Measurements from ENCODE around the gene TMEM178B.

TMEM178B gene

GRCh38 chr7:141262101-141263090 lies 188.5 kb downstream of the TMEM178B start:
- peak; percentile 55 for TF ChIP-seq CTCF (conservative IDR thresholded peaks at IDR 0.05; ENCODE audit: low read depth, low read length)
- DNase-seq (ENCODE audit: low read depth) = no peak
- H3K4me3 ChIP-seq (ENCODE audit: low read length) = no peak overlapping the region

DNA sequence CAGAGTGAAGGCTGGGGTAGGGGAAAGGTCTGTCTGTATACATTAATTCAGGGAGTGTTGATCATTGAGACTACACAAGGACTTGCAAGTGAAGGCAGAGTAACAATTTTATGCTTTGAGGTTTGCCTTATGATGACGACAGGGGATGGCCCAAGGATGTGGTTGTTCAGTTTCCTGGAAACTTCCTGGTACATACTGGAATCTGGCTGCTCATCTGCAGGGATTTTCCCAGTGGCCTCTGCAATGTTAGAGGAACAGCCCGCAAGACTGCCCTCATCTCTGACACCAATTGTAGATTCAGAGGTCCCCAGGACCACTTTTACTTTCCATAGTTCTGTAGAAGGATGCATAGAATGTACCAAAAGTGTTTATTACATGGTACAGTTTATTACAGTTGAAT lies 189.6 kb downstream of the TMEM178B start:
- TF ChIP-seq CTCF (conservative IDR thresholded peaks at IDR 0.05; ENCODE audit: low read depth, low read length) = no peak
- no peak for DNase-seq (ENCODE audit: low read depth)
- no peak overlapping the region for H3K4me3 ChIP-seq (ENCODE audit: low read length)

DNA sequence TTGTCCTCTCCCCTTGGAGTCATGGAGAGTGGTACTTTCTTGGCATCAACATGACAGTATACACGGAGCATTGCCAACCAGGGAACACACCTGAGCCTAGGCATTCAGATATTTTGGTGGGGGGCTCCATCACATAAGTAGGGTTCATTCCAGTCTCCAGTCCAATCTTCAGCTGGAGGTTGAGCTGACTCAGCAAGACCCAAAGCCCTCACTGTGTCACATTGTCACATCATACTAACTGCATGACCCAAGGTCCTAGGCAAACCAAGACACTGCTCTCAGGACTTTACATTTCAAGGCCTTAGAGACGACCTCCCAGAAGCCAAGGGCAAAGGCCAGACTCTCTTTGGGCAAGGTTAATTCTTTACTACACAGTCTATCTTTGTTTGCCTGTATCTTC lies 190.1 kb downstream of the TMEM178B start:
- no peak overlapping the region for H3K4me3 ChIP-seq (ENCODE audit: low read length)
- DNase-seq (ENCODE audit: low read depth) = no peak
- no peak for TF ChIP-seq CTCF (conservative IDR thresholded peaks at IDR 0.05; ENCODE audit: low read depth, low read length)

DNA sequence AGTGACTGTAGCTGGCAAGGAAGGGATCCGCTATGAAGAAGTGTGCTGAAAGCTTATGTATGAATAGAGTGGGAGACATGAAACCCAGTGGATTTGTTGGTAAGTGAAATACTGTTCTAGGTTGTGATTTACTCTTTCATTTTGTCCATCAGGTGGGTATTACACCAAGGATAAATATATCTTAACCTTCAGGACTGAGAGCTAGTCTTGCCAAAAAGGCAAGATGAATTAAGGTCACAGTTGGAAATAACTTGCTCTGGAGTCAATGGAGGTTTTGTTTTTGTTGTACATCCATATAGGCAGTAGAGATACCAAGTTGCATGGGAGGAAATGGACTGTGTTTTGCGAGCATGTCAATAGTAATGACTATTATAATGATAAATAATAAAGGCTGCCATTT lies 190.6 kb downstream of the TMEM178B start:
- no peak overlapping the region for H3K4me3 ChIP-seq (ENCODE audit: low read length)
- TF ChIP-seq CTCF (conservative IDR thresholded peaks at IDR 0.05; ENCODE audit: low read depth, low read length) = no peak
- no peak for DNase-seq (ENCODE audit: low read depth)

DNA sequence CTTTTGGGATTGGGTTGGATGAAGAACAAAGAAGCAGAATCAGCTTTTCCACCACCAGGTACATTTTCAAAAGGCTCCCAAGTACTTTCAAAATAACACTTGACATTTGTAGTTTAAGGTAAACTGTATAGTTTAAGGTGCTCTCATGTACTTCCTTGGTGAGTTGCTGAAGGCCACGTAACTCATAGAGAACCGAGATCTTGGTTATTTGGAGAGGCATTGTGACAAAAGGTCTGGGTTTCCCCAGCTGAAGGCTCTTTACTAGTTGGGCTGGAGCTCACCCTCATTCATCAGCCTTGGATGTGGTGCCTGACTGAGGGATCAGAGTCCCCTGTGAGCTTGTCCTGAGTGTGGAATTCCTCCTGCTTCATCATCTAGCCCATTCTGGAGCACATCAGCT lies 191.8 kb downstream of the TMEM178B start:
- H3K4me3 ChIP-seq (ENCODE audit: low read length) = no peak overlapping the region
- TF ChIP-seq CTCF (conservative IDR thresholded peaks at IDR 0.05; ENCODE audit: low read depth, low read length) = no peak
- no peak for DNase-seq (ENCODE audit: low read depth)

- TF ChIP-seq CTCF (conservative IDR thresholded peaks at IDR 0.05; ENCODE audit: low read depth, low read length) = no peak
Observed at GRCh38 chr7:141268614-141269013, 194.8 kb downstream of the TMEM178B start.

DNA sequence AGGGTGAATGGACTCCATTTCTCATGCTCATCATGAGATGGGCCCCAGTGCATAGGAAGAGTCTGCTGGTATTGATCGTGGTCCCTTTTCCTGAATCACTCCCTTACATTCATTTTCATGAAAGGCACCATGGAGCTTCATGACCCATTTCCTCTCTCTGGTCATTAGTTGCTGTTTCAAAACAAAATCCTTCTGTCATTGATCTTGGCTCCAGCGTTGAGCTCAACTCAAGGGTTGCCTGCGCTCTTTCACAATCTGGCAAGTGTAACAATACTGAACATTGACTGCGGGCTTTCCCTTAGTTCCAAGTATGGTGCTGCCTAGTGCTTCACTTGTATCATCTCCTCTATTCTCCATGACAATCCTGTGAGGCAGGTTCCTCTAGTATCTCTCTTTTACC lies 197.6 kb downstream of the TMEM178B start:
- no peak overlapping the region for H3K4me3 ChIP-seq (ENCODE audit: low read length)
- no peak for TF ChIP-seq CTCF (conservative IDR thresholded peaks at IDR 0.05; ENCODE audit: low read depth, low read length)
- no peak for DNase-seq (ENCODE audit: low read depth)

More at GRCh38 chr7:141268614-141269013, 194.8 kb downstream of the TMEM178B start:
- H3K4me3 ChIP-seq (ENCODE audit: low read length) = no peak overlapping the region
- no peak for DNase-seq (ENCODE audit: low read depth)

All from retinal pigment epithelial cell (primary cell).